ENCODE measurements around the gene MITF. TPM values are rescaled to one million over a fixed set of nuclear protein-coding genes. Genes with fewer than 3 reads are reported as not detected.

Gene MITF
- total RNA-seq, 1 experiment from 2014 or later = 4.3 TPM

DNA sequence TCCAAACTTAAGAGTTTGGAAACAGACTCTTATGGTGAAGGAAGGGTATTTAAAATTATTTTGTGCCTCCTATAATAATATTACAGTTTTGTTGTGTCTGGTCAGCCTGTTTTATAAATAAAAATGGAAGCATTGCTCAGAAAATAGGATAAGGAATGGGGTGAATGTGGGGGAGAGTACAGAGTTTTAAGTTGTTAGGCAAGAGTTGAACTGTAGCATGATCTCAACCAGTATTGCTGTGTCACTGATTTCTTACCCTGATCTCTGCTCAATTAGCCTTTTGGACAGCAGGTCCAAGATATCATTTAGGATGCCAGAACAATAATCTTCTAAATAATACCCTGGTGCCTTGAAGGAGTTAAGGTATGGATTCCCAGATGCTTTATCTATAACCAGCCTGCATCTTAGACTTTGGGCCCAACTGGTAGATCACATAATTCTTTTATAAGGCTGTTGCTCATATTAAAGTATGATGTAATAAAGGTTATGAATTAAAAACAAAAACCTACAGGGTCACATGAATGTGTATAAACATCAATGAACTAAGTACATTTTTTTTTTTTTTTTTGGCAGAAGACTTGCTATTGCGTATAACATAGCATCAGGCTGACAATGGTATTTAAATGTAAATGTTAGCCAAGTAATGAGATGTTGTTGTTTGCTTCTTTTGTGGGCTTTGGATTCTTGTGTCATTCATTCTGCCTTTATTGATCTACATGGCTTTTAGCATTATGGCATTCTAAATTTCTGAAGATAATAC is 70.0 kb downstream of the MITF start:
- H3K27ac Mint-ChIP-seq (ENCODE audit: unreplicated experiment) = no peak overlapping the region
- ChIA-PET CTCF (no interaction called here), POLR2A (no interaction called here)
- intact Hi-C loops (cut with micrococcal nuclease; ENCODE audit: unreplicated experiment) = no loop called here
- Histone ChIP-seq H3K27me3 (replicated peaks; ENCODE audit: control insufficient read depth, insufficient read depth, low read length) (no peaks in the 10 kb centered on the region), H3K4me1 (peaks cover 15% of the 10 kb centered on the region), H3K9me3 (no peaks in the 10 kb centered on the region), H3K4me3 (ENCODE audit: low read depth, low read length) (no peak overlapping the region), H3K36me3 (ENCODE audit: control insufficient read depth, insufficient read depth, low read length) (no peaks in the 10 kb centered on the region)
- TF ChIP-seq, protein P1, sequence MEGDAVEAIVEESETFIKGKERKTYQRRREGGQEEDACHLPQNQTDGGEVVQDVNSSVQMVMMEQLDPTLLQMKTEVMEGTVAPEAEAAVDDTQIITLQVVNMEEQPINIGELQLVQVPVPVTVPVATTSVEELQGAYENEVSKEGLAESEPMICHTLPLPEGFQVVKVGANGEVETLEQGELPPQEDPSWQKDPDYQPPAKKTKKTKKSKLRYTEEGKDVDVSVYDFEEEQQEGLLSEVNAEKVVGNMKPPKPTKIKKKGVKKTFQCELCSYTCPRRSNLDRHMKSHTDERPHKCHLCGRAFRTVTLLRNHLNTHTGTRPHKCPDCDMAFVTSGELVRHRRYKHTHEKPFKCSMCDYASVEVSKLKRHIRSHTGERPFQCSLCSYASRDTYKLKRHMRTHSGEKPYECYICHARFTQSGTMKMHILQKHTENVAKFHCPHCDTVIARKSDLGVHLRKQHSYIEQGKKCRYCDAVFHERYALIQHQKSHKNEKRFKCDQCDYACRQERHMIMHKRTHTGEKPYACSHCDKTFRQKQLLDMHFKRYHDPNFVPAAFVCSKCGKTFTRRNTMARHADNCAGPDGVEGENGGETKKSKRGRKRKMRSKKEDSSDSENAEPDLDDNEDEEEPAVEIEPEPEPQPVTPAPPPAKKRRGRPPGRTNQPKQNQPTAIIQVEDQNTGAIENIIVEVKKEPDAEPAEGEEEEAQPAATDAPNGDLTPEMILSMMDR (IDR thresholded peaks at IDR 0.05; ENCODE audit: insufficient read depth in 1 of 2, low read depth in 1 of 2, low read length in 1 of 2, severe bottlenecking in 1 of 2, unreplicated experiment in 1 of 2) = no peak
- DNase-seq = no peak
- no peak overlapping the region for H3K4me3 Mint-ChIP-seq (ENCODE audit: unreplicated experiment)
- H3K36me3 Mint-ChIP-seq (ENCODE audit: insufficient read depth, unreplicated experiment) = no peaks in the 10 kb centered on the region
- H3K27me3 Mint-ChIP-seq (ENCODE audit: insufficient read depth, unreplicated experiment) = no peaks in the 10 kb centered on the region
- H3K9me3 Mint-ChIP-seq (ENCODE audit: unreplicated experiment) = no peaks in the 10 kb centered on the region
- no TSS peak for BruUV-seq (replicated peaks)
- peaks cover 20% of the 10 kb centered on the region for H3K4me1 Mint-ChIP-seq (ENCODE audit: low read depth, unreplicated experiment)

DNA sequence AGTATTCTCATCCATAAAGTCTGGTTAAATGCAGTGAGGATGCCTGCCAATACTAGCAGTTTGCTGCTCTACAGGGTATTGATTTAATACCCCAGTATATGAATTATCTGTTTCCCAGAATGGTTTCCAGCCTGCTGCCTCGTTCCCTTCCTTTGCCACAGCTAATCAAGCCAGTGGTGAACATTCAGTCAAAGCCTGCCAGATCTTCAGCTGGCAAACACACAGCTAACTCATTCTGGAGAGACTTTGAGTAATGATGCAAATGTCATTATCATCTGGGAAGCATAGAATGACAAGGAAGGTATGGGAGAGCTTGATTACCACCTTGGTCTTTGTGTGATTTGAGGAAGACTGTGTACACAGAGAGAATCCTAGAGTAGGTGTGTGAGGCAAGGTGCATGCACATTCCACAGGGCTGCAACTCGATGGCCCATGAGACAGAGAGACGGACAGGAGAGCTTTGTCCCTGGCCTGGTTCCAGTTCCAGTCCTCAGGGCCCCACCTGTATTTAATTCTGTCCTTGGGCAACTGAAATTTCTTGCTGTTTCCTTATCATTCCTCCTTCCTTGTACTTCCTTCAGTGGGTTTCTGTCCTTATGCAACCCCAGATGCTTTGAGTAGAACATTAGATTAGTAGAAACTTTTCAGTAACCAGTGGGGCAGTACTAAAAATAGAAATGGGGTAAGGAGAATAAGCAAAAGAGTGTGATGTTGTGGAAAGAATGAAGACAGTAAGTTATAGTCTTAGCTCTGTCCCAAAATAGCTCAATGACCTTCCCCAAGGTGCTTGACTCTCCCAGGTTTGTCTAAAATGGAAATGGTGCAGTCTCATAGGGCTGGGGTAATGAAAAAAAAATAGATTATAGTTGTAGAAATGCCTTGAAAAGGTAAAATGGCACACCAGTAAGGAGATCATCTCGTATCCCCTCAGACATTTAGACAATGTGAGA is 72.5 kb downstream of the MITF start:
- Mint-ChIP-seq H3K4me3 (ENCODE audit: unreplicated experiment) (no peak overlapping the region), H3K36me3 (ENCODE audit: insufficient read depth, unreplicated experiment) (no peaks in the 10 kb centered on the region), H3K9me3 (ENCODE audit: unreplicated experiment) (no peaks in the 10 kb centered on the region), H3K27ac (ENCODE audit: unreplicated experiment) (no peak overlapping the region), H3K4me1 (ENCODE audit: low read depth, unreplicated experiment) (peaks cover 39% of the 10 kb centered on the region), H3K27me3 (ENCODE audit: insufficient read depth, unreplicated experiment) (no peaks in the 10 kb centered on the region)
- no TSS peak for BruUV-seq (replicated peaks)
- peak in 1 of 2 experiments; percentile 1 for DNase-seq
- ChIA-PET CTCF (interaction anchor here (0.5 kb wide), 1 partner anchor 732 kb away, joined by 3 read pairs; no protein-coding TSS in a partner anchor), POLR2A (no interaction called here)
- H3K4me3 ChIP-seq (ENCODE audit: low read depth, low read length) = no peak overlapping the region
- intact Hi-C loops (cut with micrococcal nuclease; ENCODE audit: unreplicated experiment) = no loop called here
- H3K27me3 ChIP-seq (replicated peaks; ENCODE audit: control insufficient read depth, insufficient read depth, low read length) = no peaks in the 10 kb centered on the region
- H3K36me3 ChIP-seq (ENCODE audit: control insufficient read depth, insufficient read depth, low read length) = no peaks in the 10 kb centered on the region
- peaks cover 39% of the 10 kb centered on the region for H3K4me1 ChIP-seq
- TF ChIP-seq, protein P1 (IDR thresholded peaks at IDR 0.05; ENCODE audit: insufficient read depth in 1 of 2, low read depth in 1 of 2, low read length in 1 of 2, severe bottlenecking in 1 of 2, unreplicated experiment in 1 of 2) = no peak
- H3K9me3 ChIP-seq = no peaks in the 10 kb centered on the region

DNA sequence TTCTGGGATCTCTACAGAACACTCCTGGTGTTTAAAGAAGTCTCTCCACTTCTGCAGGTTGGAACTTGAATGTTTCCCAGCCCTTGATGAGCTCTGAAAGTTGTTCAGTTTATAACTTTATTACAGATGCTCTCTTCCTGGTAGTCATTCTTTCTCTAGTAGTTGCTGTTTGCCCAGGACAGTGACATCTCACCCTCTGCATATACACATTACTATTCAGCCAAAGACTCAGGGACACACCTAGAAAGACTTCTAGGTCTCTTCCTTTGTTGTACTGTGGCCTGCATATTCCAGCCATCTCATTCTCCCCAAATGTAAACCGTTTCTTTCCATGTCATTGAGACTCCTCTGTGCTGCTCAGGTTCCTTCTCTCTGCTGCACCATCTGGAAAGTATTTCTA is 76.7 kb downstream of the MITF start:
- no peaks in the 10 kb centered on the region for H3K27me3 Mint-ChIP-seq (ENCODE audit: insufficient read depth, unreplicated experiment)
- H3K4me1 ChIP-seq = peaks cover 39% of the 10 kb centered on the region
- no peaks in the 10 kb centered on the region for H3K9me3 ChIP-seq
- H3K4me1 Mint-ChIP-seq (ENCODE audit: low read depth, unreplicated experiment) = peaks cover 35% of the 10 kb centered on the region
- no peak overlapping the region for H3K4me3 ChIP-seq (ENCODE audit: low read depth, low read length)
- no TSS peak for BruUV-seq (replicated peaks)
- H3K27me3 ChIP-seq (replicated peaks; ENCODE audit: control insufficient read depth, insufficient read depth, low read length) = no peaks in the 10 kb centered on the region
- H3K4me3 Mint-ChIP-seq (ENCODE audit: unreplicated experiment) = no peak overlapping the region
- H3K36me3 ChIP-seq (ENCODE audit: control insufficient read depth, insufficient read depth, low read length) = no peaks in the 10 kb centered on the region
- H3K36me3 Mint-ChIP-seq (ENCODE audit: insufficient read depth, unreplicated experiment) = no peaks in the 10 kb centered on the region
- no peaks in the 10 kb centered on the region for H3K9me3 Mint-ChIP-seq (ENCODE audit: unreplicated experiment)
- CTCF ChIA-PET = no interaction called here
- POLR2A ChIA-PET = no interaction called here
- intact Hi-C loops (cut with micrococcal nuclease; ENCODE audit: unreplicated experiment) = loop anchor here (1.0 to 5.0 kb wide), 2 partner anchors 36 to 133 kb away; no protein-coding TSS in a partner anchor
- DNase-seq = no peak
- TF ChIP-seq, protein P1 (IDR thresholded peaks at IDR 0.05; ENCODE audit: insufficient read depth in 1 of 2, low read depth in 1 of 2, low read length in 1 of 2, severe bottlenecking in 1 of 2, unreplicated experiment in 1 of 2) = no peak
- no peak overlapping the region for H3K27ac Mint-ChIP-seq (ENCODE audit: unreplicated experiment)

Data from Caco-2 (cell line).